ENCODE measurements around the gene ESR1.

The ESR1 gene

GRCh38 chr6:152143359-152143758, 335.9 kb downstream of the ESR1 start:
- H3K27ac ChIP-seq = no peak overlapping the region
- no peak for TF ChIP-seq CTCF (conservative IDR thresholded peaks at IDR 0.05)
- no peak for TF ChIP-seq ZFX (IDR thresholded peaks at IDR 0.05)

- no peak overlapping the region for H3K27ac ChIP-seq
- TF ChIP-seq ZFX (IDR thresholded peaks at IDR 0.05) = no peak
- TF ChIP-seq CTCF (conservative IDR thresholded peaks at IDR 0.05) = no peak
Measured at GRCh38 chr6:152146385-152146784, 338.9 kb downstream of the ESR1 start.

- no peak overlapping the region for H3K27ac ChIP-seq
- no peak for TF ChIP-seq CTCF (conservative IDR thresholded peaks at IDR 0.05)
- no peak for TF ChIP-seq ZFX (IDR thresholded peaks at IDR 0.05)
Measured at GRCh38 chr6:152147269-152147668, 339.8 kb downstream of the ESR1 start.

GRCh38 chr6:152148412-152148811, 340.9 kb downstream of the ESR1 start:
- no peak for TF ChIP-seq CTCF (conservative IDR thresholded peaks at IDR 0.05)
- no peak for TF ChIP-seq ZFX (IDR thresholded peaks at IDR 0.05)
- no peak overlapping the region for H3K27ac ChIP-seq

GRCh38 chr6:152150196-152150595, 342.7 kb downstream of the ESR1 start:
- TF ChIP-seq ZFX (IDR thresholded peaks at IDR 0.05) (no peak), CTCF (conservative IDR thresholded peaks at IDR 0.05) (no peak)
- no peak overlapping the region for H3K27ac ChIP-seq

- H3K27ac ChIP-seq = no peak overlapping the region
- no peak for TF ChIP-seq ZFX (IDR thresholded peaks at IDR 0.05)
- no peak for TF ChIP-seq CTCF (conservative IDR thresholded peaks at IDR 0.05)
Measured at GRCh38 chr6:152151920-152152319, 344.4 kb downstream of the ESR1 start.

GRCh38 chr6:152154559-152155356, 347.3 kb downstream of the ESR1 start:
- TF ChIP-seq ZFX (IDR thresholded peaks at IDR 0.05) = no peak
- no peak for TF ChIP-seq CTCF (conservative IDR thresholded peaks at IDR 0.05)
- H3K27ac ChIP-seq = no peak overlapping the region

Data from C4-2B (cell line).